NCI-H1092 (cell line): ENCODE results near the gene CCK.
A peak's percentile ranks its signal among the peaks of the same experiment; 100 is the strongest.

Source experiments
- DNase-seq: peaks from one replicate; lab custom pipeline; 2025; lab: John Stamatoyannopoulos, UW

Gene CCK

DNA sequence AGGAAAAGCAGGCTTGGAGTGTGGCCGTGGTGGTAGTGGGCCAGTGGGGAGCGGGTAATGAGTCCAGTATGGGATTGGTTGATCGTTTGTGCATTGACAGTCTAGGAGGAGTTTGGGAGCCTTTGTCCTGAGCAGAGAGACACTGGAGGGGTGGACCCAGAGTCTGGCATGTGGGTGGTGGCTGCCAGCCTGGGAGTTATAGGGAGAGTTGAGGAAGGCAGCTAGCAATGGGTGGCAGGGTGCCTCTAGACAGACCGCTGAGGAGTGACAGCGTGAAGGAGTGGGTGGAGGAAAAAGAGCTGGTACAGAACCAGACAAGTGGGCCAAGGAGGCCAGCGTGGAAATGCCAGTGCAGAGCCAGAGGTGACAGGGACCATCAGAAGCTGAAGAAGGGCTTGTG, 1.9 kb upstream of the CCK start:
- DNase-seq: no peak

DNA sequence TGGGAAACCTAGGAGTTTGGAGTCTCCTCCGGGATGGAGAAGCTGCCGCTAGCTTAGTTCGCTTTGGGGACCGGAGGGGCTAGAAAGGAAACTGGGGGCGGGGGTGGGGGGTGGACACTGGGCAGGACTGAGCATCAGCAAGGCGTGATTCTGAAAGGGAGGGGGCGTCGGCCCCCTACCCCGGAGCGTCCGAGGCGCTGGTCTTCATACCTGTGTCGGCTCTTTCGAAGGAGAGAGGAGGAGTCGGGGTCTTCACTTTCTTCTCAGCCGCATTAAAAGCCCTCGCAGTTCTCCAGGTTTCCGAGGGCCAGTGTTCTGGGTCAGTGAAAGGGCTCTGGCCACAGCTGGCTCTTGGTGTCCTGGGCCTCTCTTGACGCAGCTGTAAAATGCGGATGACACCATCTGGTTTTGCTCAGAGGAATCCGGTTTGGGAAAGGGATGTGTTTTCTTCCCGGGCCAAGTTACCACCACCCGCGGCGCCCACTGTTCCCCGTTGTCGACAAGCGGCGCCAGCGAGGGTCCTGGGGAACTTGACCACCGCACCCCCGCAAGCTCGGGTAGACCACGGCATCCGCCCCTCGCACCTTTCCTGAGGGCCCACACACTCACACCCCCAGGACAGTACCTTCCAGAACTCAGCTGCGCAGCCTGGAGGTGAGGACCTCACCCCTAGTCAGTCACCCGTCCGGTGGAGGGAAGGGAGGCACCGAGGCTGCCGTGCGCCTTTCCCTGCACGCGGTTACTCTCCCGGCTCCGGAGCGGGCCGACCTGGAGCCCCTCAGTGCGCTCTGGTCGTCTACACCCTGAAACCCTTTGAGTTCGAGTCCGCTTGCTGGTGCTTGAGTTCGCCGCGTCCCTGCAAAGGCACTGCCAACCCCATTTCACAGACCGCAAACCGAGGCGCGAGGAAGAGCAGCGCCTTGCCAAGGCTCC, 660 bp downstream of the CCK start:
- DNase-seq: no peak

DNA sequence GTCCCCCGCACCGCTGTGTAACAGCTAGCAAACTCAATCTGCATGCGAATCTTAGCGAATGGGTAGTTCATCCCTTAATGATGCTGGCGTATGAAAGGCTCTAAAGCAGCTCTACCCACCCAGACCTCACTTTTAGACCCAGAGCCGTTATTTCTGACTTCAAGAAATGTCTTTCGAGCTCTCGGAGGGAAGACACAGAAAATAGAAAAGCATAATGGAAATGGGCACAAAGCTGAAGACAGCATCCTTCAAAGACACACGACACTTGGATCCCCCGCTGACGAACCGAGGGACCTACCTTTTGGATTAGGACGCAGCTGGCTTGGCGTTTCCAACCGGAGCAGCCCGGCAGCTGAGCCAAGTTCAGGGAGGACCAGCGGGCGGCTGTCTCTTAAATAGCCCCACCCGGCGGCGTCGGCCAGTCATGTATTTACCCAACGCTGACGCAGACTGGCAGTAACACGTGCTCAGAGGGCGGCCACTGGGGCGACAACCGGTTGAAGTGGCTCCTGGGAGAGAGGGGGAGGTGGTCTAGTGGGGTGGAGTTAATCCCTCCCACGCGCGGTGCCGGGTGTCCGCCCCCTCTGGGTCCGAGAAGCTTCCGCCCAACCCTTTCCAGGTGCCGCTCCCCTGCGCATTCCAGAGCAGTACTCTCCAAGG, 1.5 kb downstream of the CCK start:
- DNase-seq: no peak

DNA sequence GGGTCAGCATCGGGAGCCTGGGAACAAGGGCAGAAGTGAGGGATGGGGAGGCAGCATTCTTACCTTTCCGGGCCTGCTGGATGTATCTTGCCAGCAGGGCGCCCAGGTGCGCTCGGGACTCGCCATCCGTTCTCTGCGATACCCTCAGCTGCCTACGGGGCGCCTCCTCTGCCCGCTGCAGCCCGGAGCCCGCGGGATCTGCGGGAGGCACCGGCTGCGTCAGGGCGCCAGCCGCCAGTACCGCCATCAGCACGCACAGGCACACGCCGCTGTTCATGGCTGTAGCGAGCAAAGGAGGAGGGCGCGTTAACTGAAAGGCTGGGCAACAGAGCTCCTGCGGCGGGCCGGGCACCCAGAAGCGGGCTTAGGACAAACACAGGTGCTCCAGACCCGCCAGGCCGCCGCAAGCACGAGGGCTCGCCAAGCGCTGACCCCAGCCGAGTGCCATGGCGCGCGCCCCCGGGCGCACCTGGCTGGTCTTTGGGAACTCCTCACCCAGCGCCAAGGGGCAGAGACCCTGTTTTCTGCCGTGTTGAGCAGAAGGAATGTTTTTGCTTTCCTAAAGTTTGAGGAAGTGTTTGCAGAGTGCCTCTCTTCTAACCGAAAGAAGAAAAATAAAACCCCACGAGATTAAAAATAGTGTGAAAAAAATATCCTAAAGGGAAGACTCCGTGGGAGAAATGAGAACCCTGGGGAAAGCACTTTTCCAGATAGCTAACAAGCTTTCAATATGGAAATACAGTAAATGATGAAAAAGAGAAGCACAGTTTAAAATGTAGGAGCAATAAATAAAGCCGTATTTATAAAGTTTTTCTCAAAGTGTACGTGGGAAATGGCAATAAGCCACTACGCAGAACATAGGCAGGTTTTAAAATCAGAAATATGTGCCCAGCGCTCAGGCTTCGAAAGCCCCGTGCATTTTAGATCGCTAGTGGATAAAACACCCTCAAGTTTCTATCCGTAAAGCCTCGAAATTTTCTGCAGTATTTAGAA, 2.3 kb downstream of the CCK start:
- peak; percentile 23 for DNase-seq

DNA sequence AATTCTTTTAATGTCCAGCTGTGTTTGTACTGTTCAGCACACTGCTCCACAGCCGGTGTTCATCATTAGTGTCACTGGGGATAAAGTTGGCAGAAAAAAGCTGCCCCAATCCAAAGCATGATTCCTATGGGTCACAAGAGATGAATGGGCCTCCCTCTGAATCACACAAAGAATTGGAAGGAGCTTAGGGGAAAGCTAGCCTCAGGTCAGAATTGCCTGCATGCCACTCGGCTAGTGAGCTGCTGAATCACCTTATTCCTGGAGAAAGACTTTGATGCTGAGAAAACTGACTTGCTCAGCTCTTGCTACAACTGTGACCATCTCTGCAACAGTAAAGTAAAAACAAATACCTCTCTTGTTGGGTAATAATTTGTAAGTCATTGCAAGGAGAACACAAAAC, 3.5 kb downstream of the CCK start:
- DNase-seq: no peak

DNA sequence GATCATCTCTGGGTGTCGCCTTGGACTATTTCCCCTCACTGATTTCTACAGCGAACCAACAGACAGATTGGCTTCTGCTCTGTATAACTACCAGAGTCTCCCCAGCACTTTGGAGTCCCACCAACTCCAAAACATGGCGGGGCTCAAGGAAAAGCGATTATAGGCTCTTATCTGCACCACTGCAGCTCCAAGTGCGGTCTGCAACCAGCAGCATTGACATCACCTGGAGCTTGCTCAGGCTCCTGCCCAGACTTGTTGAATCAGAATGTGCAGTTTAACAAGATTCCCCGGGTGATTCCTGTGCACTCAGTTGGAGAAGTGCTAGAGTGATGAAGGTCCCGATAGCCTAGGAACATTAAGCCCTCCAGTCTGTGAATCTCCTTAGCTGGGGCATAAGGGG, 9.0 kb downstream of the CCK start:
- no peak for DNase-seq

DNA sequence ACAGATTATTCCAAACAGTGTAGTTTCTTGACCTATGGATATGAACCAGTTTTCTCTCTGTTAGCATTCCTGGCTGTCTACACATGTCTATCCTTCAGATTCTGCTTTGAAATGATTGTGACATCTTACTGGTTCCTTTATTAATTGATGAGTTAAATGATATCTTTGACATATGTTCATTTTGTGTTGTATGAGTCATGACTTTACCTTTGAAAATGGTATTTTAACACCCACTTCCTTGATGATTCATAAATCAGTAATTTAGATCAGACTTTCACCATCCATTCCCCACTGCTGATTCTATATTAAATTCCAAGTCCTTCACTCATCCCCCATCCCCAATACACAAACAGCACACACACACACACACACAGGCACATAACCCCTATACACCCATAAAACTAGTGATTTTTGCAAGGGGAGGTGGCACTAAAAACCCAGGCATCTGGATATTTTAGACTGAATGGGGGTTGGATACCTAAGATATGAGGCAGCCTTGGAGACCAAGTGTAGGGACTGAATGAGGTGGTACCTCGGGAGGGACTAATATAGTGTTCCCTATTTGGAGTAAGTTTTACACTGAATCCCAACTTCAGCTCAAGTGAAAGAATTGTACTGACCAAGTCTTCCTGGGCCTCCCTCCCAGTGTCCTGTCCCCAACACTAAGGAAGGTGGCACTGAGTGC, 9.7 kb downstream of the CCK start:
- no peak for DNase-seq

DNA sequence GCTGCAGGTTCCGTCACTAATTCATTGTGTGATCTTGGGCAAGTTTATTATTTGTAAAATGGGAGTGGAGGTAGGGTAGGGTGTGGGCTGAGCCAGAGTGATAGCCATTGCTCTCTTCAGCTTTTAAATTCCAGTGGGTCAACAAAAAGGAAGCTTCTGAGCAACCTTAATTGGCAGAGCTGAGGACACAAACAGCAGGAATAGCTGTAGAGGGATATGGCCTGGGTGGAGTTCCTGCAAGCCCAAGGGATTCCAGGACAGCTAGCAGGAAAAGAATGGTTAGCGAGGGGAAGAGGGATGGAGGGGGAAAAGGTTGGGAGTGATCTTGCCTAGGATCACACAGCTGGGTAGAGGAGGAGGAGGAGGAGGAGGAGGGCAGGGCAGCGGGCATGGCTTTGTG, 11.4 kb downstream of the CCK start:
- no peak for DNase-seq

GRCh38 chr3:42250761-42251160, 15.2 kb downstream of the CCK start:
- no peak for DNase-seq

GRCh38 chr3:42247576-42248027, 18.4 kb downstream of the CCK start:
- DNase-seq: peak; percentile 25

DNA sequence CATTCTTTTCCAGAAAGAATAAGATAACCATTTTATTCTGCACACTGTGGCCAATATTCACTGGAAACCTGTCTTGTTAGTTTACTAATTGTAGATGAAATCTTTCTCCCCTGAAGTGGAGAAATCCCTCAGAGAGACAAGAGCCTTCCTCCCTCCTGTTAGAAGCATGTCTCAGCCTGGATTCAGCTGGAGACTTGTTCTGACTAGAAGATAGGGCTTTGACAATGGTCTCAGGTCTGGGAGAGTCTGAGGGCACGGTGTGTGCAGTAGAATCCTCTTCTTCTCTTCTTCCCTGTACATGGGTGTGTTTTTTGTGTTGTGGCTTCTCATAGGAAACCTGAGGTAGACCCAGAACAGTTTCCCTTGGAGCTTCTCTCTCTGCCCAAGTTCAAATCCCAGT, 19.9 kb downstream of the CCK start:
- no peak for DNase-seq

- DNase-seq: no peak
Measured at GRCh38 chr3:42236611-42237010, 29.4 kb downstream of the CCK start.

DNA sequence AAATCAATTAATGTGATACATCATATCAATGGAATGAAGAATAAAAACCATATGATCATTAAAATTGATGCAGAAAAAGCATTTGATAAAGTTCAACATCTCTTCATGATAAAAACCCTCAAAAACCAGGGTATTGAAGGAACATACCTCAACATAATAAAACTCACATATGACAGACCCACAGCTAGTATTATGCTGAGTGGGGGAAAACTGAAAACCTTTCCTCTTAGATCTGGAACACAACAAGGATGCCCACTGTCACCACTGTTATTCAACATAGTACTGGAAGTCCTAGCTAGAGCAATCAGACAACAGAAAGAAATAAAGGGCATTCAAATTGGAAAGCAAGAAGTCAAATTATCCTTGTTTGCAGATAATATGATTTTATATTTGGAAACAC, 30.5 kb downstream of the CCK start:
- DNase-seq: no peak

DNA sequence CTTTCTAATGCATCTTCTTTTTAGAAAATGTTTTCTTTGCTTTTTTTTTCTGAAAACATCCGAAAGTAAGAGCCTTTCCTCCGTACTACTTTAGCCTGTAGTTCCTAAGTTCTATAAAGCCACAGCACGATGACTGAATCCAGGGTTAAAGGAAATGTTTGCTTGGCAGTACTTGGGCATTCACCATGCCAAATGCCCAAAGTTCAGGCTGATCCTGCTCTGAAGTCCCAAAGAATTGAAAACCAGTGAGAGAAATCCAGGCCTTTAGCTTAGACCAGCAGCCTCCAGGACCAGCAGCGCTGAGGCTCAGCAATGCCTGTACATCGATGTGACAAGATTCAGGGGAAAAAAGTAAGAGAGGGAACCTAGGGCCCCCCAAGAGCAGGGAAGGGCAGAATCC, 35.1 kb downstream of the CCK start:
- no peak for DNase-seq

GRCh38 chr3:42229942-42230688, 35.9 kb downstream of the CCK start:
- no peak for DNase-seq

DNA sequence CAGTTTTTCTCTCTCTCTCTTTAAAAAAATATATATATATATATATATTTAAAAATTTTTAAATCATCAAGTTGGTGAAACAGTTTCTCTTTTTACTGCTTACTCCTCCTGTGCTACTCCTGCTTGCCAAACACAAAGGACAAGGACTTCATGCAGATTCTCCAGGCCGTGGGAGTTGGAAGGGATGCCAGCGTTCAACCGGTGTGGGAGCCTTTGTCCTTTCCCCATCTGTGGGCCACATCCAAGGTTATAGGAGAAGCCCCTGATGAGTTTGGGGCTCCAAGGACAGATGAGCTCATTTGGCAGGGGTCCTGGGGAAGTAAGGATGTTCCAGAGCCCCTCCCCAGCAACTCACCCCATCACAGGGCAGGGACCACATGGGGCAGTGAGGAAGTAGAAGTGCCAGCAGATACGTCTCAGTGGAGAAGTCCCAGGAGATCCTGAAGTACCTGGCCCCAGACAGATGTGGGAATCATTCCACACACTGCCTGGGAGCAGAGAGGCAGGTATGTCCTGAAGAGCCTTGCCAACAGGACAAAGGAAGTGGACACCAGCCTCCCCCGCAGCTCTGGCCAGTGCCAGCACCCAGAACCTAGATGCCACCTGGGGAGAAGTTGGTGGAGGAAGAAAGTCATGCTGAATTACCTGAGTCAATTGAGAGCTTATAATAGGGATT, 36.6 kb downstream of the CCK start:
- DNase-seq: no peak

- no peak for DNase-seq
Measured at GRCh38 chr3:42228796-42229195, 37.2 kb downstream of the CCK start.

DNA sequence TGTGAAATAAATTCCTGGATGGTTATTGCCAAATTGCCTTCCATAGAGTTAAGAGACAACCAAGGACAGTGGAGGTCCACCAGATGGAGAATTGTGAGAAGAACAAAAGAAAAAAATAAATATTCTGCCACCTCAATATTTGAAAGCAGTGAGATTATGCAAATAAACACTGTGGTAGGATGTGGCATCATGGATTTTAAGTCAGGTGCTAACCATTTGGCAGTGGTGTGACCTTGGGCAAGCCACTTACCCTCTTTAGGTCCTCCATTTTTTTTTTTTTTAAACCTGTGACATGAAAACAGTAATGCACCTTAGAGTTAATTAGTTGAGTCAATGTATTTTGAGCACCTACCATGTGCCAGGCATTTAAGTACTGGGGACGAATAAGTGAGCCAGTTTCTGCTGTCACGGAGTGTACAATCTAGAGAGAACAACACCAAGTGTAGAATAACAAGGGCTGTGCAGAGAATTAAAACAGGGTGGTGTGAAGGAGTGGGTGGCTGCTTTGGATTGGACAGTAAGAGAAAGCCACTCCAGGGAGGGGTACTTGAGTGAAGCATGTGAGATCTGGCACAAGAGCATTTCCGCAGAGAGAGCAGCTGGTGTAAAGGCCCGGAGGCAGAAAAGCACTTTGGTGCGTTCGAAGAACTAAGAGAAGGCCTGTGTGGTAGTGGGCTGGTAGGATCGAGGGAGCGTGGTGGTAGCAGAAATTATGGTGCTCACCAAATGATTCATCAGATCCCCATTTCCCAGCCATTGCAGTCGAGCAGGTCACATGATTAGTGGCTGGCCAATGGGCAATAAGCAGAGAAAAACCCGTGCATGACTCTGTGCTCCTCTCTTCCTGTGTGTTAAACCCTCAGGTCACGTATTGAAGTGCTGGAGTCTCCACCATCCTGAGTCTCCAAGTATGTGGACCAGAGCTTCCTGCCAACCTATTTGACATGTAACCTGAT, 39.2 kb downstream of the CCK start:
- no peak for DNase-seq
